ENCODE data around the gene GPR15LG. TPM values are rescaled to one million over a fixed set of nuclear protein-coding genes. Genes with fewer than 3 reads are reported as not detected.

GPR15LG gene
- total RNA-seq, 1 donor from 2014 or later = not detected

DNA sequence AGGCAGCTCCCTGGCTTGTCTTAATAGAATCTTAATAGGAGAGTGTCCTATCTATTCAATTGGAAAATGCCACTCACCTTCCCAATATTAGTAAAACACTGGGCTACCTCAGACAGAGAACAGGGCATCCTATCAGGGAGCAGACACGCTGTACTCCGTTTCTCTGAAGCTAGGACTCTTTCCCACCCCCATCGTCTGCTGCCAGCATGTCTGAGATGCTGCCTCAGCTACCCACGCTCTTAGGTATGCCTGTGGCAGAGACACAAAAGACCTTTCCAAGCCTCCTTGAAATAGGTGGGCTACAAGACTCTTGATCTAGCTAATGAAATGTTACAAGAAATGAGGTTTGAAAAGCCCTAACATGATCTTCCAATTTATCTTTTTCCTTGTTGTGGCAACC lies 54.2 kb downstream of the GPR15LG start:
- peaks cover 30% of the 10 kb centered on the region for H3K27me3 Mint-ChIP-seq (ENCODE audit: low read depth)
- no peaks in the 10 kb centered on the region for H3K4me1 Mint-ChIP-seq (ENCODE audit: low read depth)

DNA sequence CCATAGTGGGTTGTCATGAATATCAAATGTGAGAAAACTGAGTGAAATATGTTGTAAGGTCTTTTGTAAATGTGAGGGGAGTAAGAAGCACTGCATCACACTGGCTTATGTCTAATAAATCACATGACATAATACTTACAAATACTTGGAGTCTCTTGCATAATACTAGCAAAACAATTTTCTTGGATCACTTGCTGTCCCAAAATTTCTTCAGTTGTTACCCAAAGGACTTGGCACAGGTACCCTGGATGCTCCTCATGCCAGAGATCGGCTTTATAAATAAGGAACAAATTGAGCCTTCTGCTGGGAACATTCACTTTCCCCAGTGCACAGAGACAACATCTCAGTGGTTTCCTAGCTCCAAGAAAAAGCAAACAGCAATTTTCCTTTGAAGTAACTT lies 56.8 kb downstream of the GPR15LG start:
- Mint-ChIP-seq H3K9me3 (ENCODE audit: low read depth) (no peaks in the 10 kb centered on the region), H3K36me3 (ENCODE audit: low read depth) (no peaks in the 10 kb centered on the region), H3K27ac (ENCODE audit: unreplicated experiment) (no peak overlapping the region), H3K4me3 (ENCODE audit: unreplicated experiment) (no peak overlapping the region), H3K27me3 (ENCODE audit: low read depth) (peaks cover 28% of the 10 kb centered on the region), H3K4me1 (ENCODE audit: low read depth) (no peaks in the 10 kb centered on the region)
- no peak for DNase-seq (ENCODE audit: low spot score)
- TF ChIP-seq, protein P1, sequence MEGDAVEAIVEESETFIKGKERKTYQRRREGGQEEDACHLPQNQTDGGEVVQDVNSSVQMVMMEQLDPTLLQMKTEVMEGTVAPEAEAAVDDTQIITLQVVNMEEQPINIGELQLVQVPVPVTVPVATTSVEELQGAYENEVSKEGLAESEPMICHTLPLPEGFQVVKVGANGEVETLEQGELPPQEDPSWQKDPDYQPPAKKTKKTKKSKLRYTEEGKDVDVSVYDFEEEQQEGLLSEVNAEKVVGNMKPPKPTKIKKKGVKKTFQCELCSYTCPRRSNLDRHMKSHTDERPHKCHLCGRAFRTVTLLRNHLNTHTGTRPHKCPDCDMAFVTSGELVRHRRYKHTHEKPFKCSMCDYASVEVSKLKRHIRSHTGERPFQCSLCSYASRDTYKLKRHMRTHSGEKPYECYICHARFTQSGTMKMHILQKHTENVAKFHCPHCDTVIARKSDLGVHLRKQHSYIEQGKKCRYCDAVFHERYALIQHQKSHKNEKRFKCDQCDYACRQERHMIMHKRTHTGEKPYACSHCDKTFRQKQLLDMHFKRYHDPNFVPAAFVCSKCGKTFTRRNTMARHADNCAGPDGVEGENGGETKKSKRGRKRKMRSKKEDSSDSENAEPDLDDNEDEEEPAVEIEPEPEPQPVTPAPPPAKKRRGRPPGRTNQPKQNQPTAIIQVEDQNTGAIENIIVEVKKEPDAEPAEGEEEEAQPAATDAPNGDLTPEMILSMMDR (IDR thresholded peaks at IDR 0.05) = no peak

More for the DNA sequence above, 54.2 kb downstream of the GPR15LG start:
- no peak overlapping the region for H3K4me3 Mint-ChIP-seq (ENCODE audit: unreplicated experiment)
- no peaks in the 10 kb centered on the region for H3K9me3 Mint-ChIP-seq (ENCODE audit: low read depth)
- H3K27ac Mint-ChIP-seq (ENCODE audit: unreplicated experiment) = no peak overlapping the region
- no peak for DNase-seq (ENCODE audit: low spot score)
- no peaks in the 10 kb centered on the region for H3K36me3 Mint-ChIP-seq (ENCODE audit: low read depth)
- TF ChIP-seq, protein P1 (IDR thresholded peaks at IDR 0.05) = no peak

DNA sequence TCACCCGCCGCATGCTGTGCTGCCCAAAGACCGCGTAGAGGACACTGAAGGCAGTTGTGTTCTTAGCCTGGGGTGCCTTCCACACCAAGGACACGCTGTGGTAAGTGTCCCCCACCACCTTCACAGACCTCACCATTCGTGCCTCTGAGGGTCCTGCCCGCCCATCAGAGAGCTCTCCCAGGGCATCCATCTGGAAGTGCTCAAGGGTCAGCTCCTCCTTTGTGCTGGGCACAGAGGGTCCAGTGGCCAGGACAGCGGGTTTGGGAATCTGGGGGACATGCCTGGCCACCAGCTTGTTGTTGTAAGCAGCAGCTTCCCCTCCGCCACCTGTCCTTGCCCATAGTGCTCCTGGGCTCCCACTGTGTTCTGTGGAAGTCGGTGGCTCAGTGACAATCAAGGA lies 58.8 kb downstream of the GPR15LG start:
- no peak overlapping the region for H3K4me3 Mint-ChIP-seq (ENCODE audit: unreplicated experiment)
- H3K4me1 Mint-ChIP-seq (ENCODE audit: low read depth) = no peaks in the 10 kb centered on the region
- H3K9me3 Mint-ChIP-seq (ENCODE audit: low read depth) = no peaks in the 10 kb centered on the region
- no peak overlapping the region for H3K27ac Mint-ChIP-seq (ENCODE audit: unreplicated experiment)
- no peak for DNase-seq (ENCODE audit: low spot score)
- no peaks in the 10 kb centered on the region for H3K36me3 Mint-ChIP-seq (ENCODE audit: low read depth)
- H3K27me3 Mint-ChIP-seq (ENCODE audit: low read depth) = peaks cover 33% of the 10 kb centered on the region
- TF ChIP-seq, protein P1 (IDR thresholded peaks at IDR 0.05) = no peak

DNA sequence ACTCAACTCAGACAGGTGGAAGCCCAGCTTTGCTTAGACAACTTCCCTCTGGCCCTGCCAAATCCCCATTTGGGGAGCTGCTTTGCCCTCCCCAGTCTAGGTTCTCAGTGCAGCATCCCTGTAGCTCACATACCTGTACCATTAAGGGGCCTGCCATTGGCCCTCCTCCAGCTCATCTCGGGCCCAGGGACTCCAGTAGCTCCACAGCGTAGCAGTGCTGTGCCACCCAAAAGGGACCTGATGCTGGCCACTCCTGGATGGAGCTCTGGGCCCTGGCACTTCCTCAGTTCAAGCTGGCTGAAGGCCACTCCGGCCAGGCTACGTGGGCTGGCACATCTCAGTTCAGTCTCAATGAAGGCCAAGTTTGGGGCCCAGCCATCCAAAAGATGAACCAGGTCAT lies 60.3 kb downstream of the GPR15LG start:
- Mint-ChIP-seq H3K9me3 (ENCODE audit: low read depth) (no peaks in the 10 kb centered on the region), H3K27ac (ENCODE audit: unreplicated experiment) (no peak overlapping the region), H3K36me3 (ENCODE audit: low read depth) (no peaks in the 10 kb centered on the region), H3K4me1 (ENCODE audit: low read depth) (no peaks in the 10 kb centered on the region), H3K4me3 (ENCODE audit: unreplicated experiment) (no peak overlapping the region), H3K27me3 (ENCODE audit: low read depth) (peaks cover 32% of the 10 kb centered on the region)
- no peak for DNase-seq (ENCODE audit: low spot score)
- TF ChIP-seq, protein P1 (IDR thresholded peaks at IDR 0.05) = no peak

DNA sequence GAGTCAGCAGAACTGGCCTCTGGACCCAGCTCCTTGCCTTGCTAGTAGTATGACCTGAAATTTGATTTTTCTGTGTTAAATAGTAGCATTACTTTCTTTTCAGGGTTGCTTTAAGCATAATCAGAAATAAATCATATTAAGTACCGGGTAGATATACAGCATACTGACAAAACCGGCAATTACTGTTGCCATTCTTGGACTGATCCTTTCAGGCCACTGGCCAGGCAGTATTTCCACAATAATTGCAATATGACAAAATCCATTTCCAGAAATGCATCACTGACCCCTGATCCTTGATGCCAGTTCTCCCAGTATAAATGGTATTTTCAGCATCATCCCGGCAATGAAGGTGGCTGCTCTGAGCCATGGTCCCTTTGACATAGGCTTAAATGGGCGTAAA lies 60.9 kb downstream of the GPR15LG start:
- H3K27me3 Mint-ChIP-seq (ENCODE audit: low read depth) = peaks cover 30% of the 10 kb centered on the region
- H3K36me3 Mint-ChIP-seq (ENCODE audit: low read depth) = no peaks in the 10 kb centered on the region
- TF ChIP-seq, protein P1 (IDR thresholded peaks at IDR 0.05) = no peak
- no peaks in the 10 kb centered on the region for H3K4me1 Mint-ChIP-seq (ENCODE audit: low read depth)
- no peak overlapping the region for H3K4me3 Mint-ChIP-seq (ENCODE audit: unreplicated experiment)
- no peaks in the 10 kb centered on the region for H3K9me3 Mint-ChIP-seq (ENCODE audit: low read depth)
- DNase-seq (ENCODE audit: low spot score) = no peak
- H3K27ac Mint-ChIP-seq (ENCODE audit: unreplicated experiment) = no peak overlapping the region

Other genes with a start within 250 kb of the GPR15LG start
- 106 to 114 TPM (median 109 TPM) in 3 replicates for gene GHITM, start 34.3 kb upstream of the GPR15LG start, total RNA-seq
- 0.24 to 5.1 TPM (median 3.5 TPM) in 3 replicates for gene CDHR1, start 20.7 kb downstream of the GPR15LG start, total RNA-seq
- not detected in 3 replicates for gene LRIT2, start 51.7 kb downstream of the GPR15LG start, total RNA-seq
- not detected in 3 replicates for gene LRIT1, start 67.7 kb downstream of the GPR15LG start, total RNA-seq
- not detected in 3 replicates for gene RGR, start 71.3 kb downstream of the GPR15LG start, total RNA-seq
- 74.2 to 80.0 TPM (median 78.8 TPM) in 3 replicates for gene CCSER2, start 154.8 kb downstream of the GPR15LG start, total RNA-seq